HG03060 (cell line): ENCODE results near the gene IRF9.

Experiments used
- ATAC-seq: cut with Tn5 transposase; IDR thresholded peaks from one replicate; pipeline ENCODE4 v1.9.1; 2021; ENCODE audit warnings: low read depth, moderate number of reproducible peaks; ENCODE audit not compliant: unreplicated experiment

IRF9 gene

GRCh38 chr14:24212924-24213865, 52.1 kb downstream of the IRF9 start, which contains the start of gene CHMP4A:
Gene CHMP4A (minus strand): TSS chr14:24213488. CDS start chr14:24213439, 49 bp downstream.
- peak; percentile 62 for ATAC-seq

DNA sequence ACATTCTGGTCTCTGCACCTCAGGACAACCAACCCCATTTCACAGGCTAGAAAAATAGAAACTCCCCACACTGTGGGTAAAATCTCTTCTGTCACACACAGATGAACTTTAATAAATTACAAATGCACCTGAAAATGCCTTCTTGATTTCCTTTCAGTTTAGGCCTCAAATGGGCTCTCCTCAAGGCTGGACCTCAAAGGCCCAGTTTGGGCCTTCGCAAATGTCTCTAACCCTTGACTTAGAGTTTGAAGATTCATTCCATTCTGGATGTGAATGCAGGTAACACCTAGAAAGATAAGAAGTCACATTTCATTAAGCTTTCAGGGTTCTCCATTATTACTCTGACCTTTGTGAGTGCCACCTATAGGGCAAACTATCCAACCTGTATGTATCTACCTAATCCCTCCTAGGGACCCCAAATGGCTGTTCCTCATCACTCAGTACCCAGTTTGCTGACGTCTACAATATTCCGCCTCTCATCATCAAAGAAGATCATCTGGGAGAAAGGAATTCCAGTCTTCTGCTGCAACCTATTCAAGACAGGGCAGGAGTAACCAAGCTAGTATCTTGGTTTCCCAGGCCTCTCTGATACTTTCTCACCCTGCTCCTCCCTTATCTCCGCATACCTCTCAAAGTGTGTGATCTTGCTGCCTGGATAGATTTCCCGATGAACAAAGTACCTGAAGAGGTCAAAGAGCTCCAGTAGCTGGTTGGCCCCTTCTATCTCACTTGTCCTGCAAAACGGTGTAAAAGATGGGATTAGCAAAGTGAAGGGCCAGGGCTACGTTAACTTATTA, 53.0 kb downstream of the IRF9 start:
- no peak for ATAC-seq

DNA sequence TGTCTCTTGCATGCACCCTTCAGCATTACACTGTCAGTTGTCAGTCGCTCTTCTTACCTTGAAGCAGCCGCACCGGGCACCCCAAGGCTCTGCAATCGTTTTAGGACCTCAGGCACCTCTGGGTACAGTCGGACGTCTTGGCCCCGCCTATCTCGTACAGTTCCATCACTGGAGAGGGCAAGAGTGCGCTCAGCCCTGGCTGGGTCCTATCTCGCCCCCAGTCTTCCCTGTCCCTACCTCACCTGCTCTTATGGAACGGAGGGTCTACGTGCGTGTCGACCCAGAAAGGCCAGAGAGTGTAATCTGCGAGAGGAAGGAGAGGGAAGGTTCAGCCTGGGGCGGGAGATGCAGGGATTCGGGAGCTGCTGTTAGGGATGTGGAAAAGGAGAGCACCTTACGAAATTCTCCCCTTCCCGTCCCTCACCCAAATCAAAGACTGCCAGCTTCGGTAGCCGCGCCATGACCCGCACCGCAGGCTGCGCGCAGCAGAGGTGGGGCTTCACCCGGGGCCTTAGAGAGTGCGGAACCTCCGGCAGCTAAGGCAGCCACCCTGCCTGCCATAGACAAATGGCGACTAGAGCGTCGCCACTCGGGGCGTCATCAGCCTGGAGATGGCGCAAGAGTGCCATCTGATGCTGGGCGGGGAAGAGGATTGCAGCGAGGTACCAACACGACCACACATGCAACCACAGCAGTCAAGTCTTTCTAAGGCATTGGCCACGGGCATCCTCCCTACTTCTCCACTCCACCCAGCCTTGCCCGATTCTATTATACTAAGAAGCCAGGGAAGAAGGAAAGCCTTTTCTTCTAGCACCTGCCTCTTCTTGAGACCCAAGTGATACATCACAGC, 54.7 kb downstream of the IRF9 start, which contains the start of gene MDP1:
TSS of gene MDP1 (minus strand) at position 572 of the 850 bp plus-strand sequence. CDS start at position 461, 111 bp downstream.
- peak; percentile 44 for ATAC-seq
